Thyroid gland (tissue), 4 donors: Measurements from ENCODE around the gene RPL31.

Experiments used
- CTCF ChIP-seq, 6 experiments: fragments of 200-600 bp in 3 of 6; fragments of 450-650 bp in 3 of 6; sonication (generic) in 3 of 6; IDR thresholded peaks; one replicate each; pipeline ENCODE4 v1.5.1; 2016 to 2019; ENCODE audit warnings: antibody characterized with exemption in 6 of 6, mild to moderate bottlenecking in 2 of 6, inconsistent platforms in 1 of 6, moderate library complexity in 1 of 6
- POLR2A ChIP-seq, 2 donors: fragments of 450-650 bp; IDR thresholded peaks; one replicate each; pipeline ENCODE4 v1.6.1; 2017; ENCODE audit warnings: antibody characterized with exemption in 2 of 2, mild to moderate bottlenecking in 2 of 2, moderate library complexity in 1 of 2

DNA sequence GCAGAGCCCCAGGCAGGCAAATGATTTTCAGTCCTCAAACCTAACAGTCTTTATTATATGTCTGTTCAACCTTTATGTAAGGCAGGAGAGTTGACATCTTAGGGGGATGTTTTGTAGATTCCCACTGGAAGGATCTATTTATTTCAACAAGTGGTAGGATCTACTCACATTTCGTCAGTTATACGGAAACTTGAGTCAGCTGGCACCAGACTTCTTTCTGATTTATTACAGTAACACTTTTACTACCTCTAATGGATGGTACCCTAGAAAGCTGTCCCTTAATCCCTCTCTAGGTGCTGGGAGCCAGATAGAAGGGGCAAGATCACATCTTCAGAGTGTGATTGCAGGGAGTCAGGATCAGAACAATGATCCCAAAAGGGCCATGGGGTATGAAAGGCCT is 2.1 kb upstream of the RPL31 start:
- TF ChIP-seq CTCF (IDR thresholded peaks at IDR 0.05) (no peak), POLR2A (IDR thresholded peaks at IDR 0.05) (no peak)
